Measurements from ENCODE around the gene IL13RA2.

DNA sequence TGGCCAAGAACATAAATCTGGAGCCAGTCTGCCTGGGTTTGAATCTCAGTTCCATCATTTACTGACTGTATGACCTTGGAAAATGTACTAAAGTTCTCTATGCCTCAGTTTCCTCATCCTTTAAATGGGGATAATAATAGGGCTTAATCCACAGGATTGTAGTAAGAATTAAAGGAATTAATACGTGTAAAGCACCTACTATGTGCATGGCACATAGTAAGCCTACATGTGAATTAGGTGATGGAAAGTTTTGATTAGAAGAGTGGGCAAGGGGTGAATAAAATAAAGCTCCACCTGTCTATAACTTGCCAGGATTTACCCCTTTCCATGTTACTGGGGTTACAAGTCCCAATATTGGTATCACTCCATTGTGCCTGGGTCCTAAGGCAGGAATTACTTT, 35.8 kb upstream of the IL13RA2 start:
- TF ChIP-seq POLR2AphosphoS5 (IDR thresholded peaks at IDR 0.05; ENCODE audit: insufficient read depth in 1 of 2, low read depth in 1 of 2), result no peak
- TF ChIP-seq, protein P1, sequence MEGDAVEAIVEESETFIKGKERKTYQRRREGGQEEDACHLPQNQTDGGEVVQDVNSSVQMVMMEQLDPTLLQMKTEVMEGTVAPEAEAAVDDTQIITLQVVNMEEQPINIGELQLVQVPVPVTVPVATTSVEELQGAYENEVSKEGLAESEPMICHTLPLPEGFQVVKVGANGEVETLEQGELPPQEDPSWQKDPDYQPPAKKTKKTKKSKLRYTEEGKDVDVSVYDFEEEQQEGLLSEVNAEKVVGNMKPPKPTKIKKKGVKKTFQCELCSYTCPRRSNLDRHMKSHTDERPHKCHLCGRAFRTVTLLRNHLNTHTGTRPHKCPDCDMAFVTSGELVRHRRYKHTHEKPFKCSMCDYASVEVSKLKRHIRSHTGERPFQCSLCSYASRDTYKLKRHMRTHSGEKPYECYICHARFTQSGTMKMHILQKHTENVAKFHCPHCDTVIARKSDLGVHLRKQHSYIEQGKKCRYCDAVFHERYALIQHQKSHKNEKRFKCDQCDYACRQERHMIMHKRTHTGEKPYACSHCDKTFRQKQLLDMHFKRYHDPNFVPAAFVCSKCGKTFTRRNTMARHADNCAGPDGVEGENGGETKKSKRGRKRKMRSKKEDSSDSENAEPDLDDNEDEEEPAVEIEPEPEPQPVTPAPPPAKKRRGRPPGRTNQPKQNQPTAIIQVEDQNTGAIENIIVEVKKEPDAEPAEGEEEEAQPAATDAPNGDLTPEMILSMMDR (IDR thresholded peaks at IDR 0.05), result no peak

Data from vagina (tissue), 2 donors.